HG03571 (cell line): Measurements from ENCODE around the gene NHLRC3.
"Not testable (repeated sequence)": the region's sequence is repeated elsewhere in the genome, so short reads cannot be mapped to it uniquely, and the experiment has no call there.

ENCODE experiments used
- ATAC-seq: cut with Tn5 transposase; IDR thresholded peaks from one replicate; pipeline ENCODE4 v1.9.1; 2021; ENCODE audit not compliant: unreplicated experiment

NHLRC3 gene, protein sequence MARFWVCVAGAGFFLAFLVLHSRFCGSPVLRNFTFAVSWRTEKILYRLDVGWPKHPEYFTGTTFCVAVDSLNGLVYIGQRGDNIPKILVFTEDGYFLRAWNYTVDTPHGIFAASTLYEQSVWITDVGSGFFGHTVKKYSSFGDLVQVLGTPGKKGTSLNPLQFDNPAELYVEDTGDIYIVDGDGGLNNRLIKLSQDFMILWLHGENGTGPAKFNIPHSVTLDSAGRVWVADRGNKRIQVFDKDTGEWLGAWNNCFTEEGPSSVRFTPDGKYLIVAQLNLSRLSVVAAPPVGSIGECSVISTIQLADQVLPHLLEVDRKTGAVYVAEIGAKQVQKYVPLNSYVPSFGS

GRCh38 chr13:39037880-39038568 is at the start of gene NHLRC3, which contains the start of gene PROSER1:
NHLRC3 (plus strand) TSS chr13:39038456; CDS start chr13:39038640, 184 bp downstream.
PROSER1 (minus strand) TSS chr13:39038089; CDS start chr13:39037242, 847 bp downstream.
- peak; percentile 74 for ATAC-seq

- ATAC-seq = no peak
Measured at GRCh38 chr13:38990693-38991092, 47.6 kb upstream of the NHLRC3 start, which contains the start of gene STOML3. STOML3 (minus strand) TSS chr13:38990831; CDS start chr13:38990721, 110 bp downstream.

DNA sequence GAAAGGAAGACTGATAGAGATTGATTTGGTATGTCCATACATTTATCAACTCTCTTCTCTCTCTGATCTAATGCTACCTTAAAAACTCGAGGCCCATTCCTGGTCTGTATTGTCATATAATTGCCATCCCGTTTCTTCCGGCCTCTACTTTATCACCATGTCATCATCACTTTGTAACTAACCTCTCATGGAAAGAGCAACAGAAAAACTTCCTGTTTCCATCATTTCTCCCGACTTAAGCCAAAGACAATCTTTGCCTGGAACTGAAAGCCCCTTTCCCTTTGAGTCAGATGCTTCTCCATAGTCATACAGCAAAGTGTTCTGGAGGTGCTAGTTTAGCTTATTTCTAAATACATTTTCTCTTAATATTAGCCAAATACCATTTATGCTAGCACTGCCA is 44.9 kb upstream of the NHLRC3 start:
- ATAC-seq = no peak

GRCh38 chr13:38998739-38999138 is 39.5 kb upstream of the NHLRC3 start:
- no peak for ATAC-seq

DNA sequence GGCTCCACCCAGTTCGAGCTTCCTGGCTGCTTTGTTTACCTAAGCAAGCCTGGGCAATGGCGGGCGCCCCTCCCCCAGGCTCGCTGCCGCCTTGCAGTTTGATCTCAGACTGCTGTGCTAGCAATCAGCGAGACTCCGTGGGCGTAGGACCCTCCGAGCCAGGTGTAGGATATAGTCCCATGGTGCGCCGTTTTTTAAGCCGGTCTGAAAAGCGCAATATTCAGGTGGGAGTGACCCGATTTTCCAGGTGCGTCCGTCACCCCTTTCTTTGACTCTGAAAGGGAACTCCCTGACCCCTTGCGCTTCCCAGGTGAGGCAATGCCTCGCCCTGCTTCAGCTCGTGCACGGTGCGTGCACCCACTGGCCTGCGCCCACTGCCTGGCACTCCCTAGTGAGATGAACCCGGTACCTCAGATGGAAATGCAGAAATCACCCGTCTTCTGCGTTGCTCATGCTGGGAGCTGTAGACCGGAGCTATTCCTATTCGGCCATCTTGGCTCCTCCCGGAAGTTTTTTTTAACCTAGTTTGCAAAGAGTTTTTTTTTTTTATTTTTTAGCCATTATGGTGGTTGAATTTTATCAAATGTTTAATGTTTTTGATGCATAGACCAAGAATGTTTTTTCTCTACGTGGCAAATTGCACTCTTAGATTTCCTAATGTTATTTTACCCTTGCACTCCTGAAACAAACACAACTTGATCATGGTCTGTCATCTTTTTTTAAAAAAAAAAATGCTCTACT is 31.7 kb upstream of the NHLRC3 start:
- not testable (repeated sequence) for ATAC-seq

DNA sequence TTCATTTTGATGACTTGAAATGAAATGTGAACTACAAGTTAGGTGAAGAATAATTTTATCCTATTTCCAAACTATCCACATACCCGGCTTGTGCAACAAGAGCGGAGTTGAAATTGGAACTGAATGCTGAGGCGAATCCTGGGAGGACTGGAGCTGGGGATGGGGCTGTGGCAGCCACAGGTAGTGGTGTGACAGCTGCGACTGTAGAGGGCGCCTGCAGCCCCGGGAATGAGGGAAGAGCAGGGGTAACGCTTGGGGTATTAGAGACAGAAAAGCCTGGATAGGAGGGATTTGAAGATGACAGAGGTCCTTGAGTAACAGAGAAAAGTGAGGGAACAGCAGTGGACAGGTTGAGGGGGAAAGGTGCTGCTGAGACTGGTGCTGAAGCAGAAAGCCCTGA is 25.6 kb upstream of the NHLRC3 start:
- no peak for ATAC-seq

- no peak for ATAC-seq
Measured at GRCh38 chr13:39013462-39013861, 24.8 kb upstream of the NHLRC3 start.

GRCh38 chr13:39016087-39016486 is 22.2 kb upstream of the NHLRC3 start:
- ATAC-seq = peak; percentile 48

DNA sequence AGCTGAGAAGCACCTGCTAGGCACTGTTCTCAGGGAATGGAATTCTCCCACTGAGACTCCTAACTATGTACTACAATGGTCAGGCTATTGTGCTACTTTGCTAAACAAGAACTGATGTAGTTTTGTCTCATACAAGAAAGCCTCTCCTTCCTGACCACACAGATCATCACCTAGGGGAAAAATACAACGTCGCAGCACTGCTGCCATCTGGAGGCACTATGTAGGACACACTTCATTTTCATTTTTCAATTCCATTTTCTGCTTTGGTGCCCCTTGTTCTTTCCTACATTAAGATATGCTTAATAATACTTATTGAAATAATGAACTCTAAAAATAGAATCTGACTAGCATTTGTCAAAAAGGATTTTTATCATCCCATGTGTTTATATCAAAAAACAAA is 21.5 kb upstream of the NHLRC3 start:
- ATAC-seq = peak; percentile 70

DNA sequence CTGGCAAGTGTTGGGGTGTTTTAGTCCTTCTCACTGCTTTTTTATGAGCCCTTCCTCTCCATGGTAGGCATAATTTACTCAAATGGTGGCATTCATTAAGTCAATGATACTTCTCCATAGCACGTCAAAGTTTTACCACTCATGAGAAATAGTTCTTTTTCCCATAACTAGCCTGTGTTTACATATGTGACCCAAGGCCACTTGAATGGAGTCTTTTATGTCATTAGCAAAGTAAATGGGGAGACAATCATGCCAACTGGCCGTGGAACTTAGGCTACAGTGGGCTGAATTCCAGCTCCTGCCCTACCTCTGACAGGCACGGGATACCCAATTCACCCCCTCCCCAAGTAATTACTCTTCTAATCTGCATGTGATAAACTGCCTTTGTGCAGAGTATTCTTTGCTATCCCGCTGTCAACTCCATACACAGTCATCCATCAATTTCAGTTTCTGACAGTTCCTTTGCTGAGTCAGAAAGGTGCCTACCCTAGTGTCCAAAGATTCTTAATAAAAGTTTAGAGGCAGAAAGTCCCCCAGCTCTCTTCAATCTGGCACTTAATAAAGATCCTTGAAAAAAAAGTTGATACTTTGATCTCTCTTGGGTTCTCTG is 17.3 kb upstream of the NHLRC3 start:
- no peak for ATAC-seq

DNA sequence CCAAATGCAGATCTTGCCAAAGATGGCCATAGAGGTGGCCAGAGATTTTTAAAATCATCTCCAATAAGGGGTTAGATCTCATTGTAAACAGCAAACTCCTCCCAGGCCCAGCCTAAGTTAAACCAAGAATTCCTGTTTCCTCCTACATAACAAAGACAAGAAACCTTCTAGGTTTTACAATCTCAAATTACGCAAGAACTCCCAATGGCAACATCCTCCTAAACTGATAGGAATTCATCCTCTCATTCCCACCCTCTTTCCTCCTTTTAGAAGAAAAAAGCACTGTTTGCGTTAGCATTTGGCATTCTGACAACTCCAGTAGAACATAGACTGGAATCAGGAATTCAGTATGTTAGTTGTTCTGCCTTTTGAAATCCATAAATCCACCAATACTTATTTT is 14.9 kb upstream of the NHLRC3 start:
- ATAC-seq = no peak

- no peak for ATAC-seq
Measured at GRCh38 chr13:39023761-39024160, 14.5 kb upstream of the NHLRC3 start.

- ATAC-seq = no peak
Measured at GRCh38 chr13:39025433-39025839, 12.8 kb upstream of the NHLRC3 start.

DNA sequence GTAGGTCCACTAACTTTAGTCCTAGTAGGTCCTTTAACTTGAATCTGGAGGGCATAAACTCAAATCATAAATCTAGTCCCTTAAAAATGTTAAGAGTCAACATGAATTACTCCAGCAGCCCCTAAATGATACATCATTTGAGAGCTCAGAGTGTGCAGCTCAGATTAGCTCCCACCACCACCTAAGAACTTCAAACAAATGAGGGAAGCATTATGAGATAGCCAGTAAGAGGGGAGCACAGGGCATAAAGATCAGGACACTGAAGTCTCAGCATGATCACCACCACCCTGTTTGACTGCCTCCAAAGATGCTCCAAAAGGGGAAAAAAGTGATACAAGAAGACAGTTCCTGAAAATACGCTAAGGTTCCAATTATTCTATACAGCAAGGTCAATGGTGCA is 6.1 kb upstream of the NHLRC3 start:
- no peak for ATAC-seq

GRCh38 chr13:39034085-39034484 is 4.2 kb upstream of the NHLRC3 start:
- ATAC-seq = no peak

- ATAC-seq = no peak
Measured at GRCh38 chr13:39035204-39035603, 3.1 kb upstream of the NHLRC3 start.

GRCh38 chr13:39035799-39036198 is 2.5 kb upstream of the NHLRC3 start:
- ATAC-seq = no peak

- ATAC-seq = no peak
Measured at GRCh38 chr13:39036212-39036611, 2.0 kb upstream of the NHLRC3 start.

- peak; percentile 22 for ATAC-seq
Measured at GRCh38 chr13:39037410-39037879, 811 bp upstream of the NHLRC3 start.

DNA sequence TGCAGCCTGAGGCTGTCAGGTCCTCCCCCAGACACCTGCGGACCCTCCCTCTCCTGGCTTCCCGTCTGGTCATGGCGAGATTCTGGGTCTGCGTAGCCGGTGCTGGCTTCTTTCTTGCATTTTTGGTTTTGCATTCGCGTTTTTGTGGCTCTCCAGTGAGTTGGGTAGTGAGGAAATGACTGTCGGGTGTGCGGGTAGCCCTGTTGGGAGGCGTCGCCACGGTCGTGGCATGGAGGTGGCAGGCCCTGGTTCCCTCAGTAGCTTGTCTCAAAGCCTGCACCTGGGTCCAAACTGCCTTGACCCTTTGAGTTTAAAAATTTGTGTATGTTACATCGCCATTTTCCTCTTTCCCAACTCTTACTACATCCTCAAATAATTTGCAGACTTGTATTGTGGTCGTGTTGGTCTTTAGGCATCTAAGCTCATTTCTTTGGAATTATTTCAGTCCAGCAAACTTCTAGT is 344 bp downstream of the NHLRC3 start:
- ATAC-seq = peak; percentile 24

GRCh38 chr13:39039041-39039440 is 785 bp downstream of the NHLRC3 start:
- no peak for ATAC-seq
